Pancreas (tissue), 10 donors: ENCODE measurements around the gene RERG. TPM values are rescaled to one million over a fixed set of nuclear protein-coding genes. Genes with fewer than 3 reads are reported as not detected.

Source experiments
- ATAC-seq, 4 donors: fragments of 200-7000 bp; cut with Tn5 transposase; one replicate each; pipeline versions ENCODE4 v1.8.0 to v1.9.1; 2020; ENCODE audit warnings: mild to moderate bottlenecking in 4 of 4, moderate library complexity in 4 of 4
- DNase-seq, 6 donors: peaks; one replicate each; pipeline ENCODE4 v3.0.0-alpha.2; 2020
- FAIRE-seq: peaks from 2 replicates; lab custom pipeline; 2012; peaks lifted over from hg19 to GRCh38; lab: Jason Lieb, UNC
- H3K27ac ChIP-seq, 4 donors: fragments of 200-600 bp; sonication (generic); 1 replicate in 3 of 4; 2 replicates in 1 of 4; pipeline versions ENCODE4 v1.5.0 to v1.8.0; 2020
- H3K27me3 ChIP-seq, 4 donors: fragments of 200-600 bp; one replicate each; pipeline ENCODE4 v1.8.0; 2021
- H3K36me3 ChIP-seq, 3 donors: fragments of 200-600 bp; sonication (generic) in 1 of 3; one replicate each; pipeline versions ENCODE4 v1.5.0 to v1.8.0; 2020 to 2021
- H3K4me1 ChIP-seq, 3 donors: fragments of 200-600 bp; one replicate each; pipeline ENCODE4 v1.8.0; 2021
- H3K4me3 ChIP-seq, 4 donors: fragments of 200-600 bp; sonication (generic) in 2 of 4; one replicate each; pipeline versions ENCODE4 v1.5.0 to v1.8.0; 2020 to 2021
- H3K9me3 ChIP-seq, 4 donors: fragments of 200-600 bp; one replicate each; pipeline ENCODE4 v1.8.0; 2021
- CTCF ChIP-seq, 4 donors: fragments of 200-600 bp; sonication (generic) in 3 of 4; IDR thresholded peaks; one replicate each; pipeline versions ENCODE4 v1.5.0 to v1.8.0; 2021; ENCODE audit warnings: antibody characterized with exemption in 4 of 4
- WGBS, 2 donors: extraction: QIAGEN DNeasy Blood & Tissue Kit; methylation state at CpG; one replicate each; pipeline ENCODE4 v1.1.7; 2013; 5-methylcytosine and 5-hydroxymethylcytosine counted together
- intact Hi-C, 3 donors: fragments of 100-400 bp; cut with DNase I; formaldehyde crosslinking; loops; one replicate each; pipeline versions ENCODE4 v1.11.1 to v1.14.2; 2022
- polyA plus RNA-seq, 2 donors: library from polyadenylated mRNA; stranded (reverse); fragments of 200-250 nt; gene quantifications; one replicate each; pipeline ENCODE4 v1.2.3, GENCODE V29; 2013
- total RNA-seq, 6 donors: library from RNA; stranded (reverse); fragmentation: NEBNext Ultra II Directional in 4 of 6; extraction: Animal tissue kit (Norgen Biotek cat#: 25700) in 4 of 6; gene quantifications; one replicate each; pipeline versions ENCODE4 v1.2.1 to v1.2.4, GENCODE V29; 2021 to 2023
- donor health status: healthy with polysubstance abuse.
- donor health status: DM: no; HTN: no; CAD: no; lungs with moderate emphysema.
- donor health status: DM: no; HTN: no; CAD: no.
- donor health status: control.
- donor health status: control.
- donor health status: Bipolar disorder and iron deficiency.
- donor health status: DM: yes; HTN: yes; CAD: no.
- donor health status: DM: no; HTN: no; CAD: no.
- donor health status: DM: no; HTN: no; CAD: no.
- donor health status: DM: yes; HTN: yes; CAD: no.

RERG gene
- total and polyA plus RNA-seq, 8 donors, result 2.0 to 10.4 (median 5.5) TPM

- intact Hi-C loops, result no loop called here
- TF ChIP-seq CTCF (IDR thresholded peaks at IDR 0.05), result no peak
- FAIRE-seq, result peak; percentile 59
- no peaks in the 10 kb centered on the region for H3K36me3 ChIP-seq
- no peaks in the 10 kb centered on the region for H3K27me3 ChIP-seq
- no peaks in the 10 kb centered on the region for H3K4me1 ChIP-seq
- ATAC-seq, result no peak
- H3K9me3 ChIP-seq, result no peaks in the 10 kb centered on the region
- no peak overlapping the region for H3K27ac ChIP-seq
- no peak overlapping the region for H3K4me3 ChIP-seq
- WGBS, 2 donors, result 74 to 80% methylated on average over 8 of the region's 8 CpGs
- no peak for DNase-seq
Measured at GRCh38 chr12:15205341-15206010, 15.7 kb downstream of the RERG start.

GRCh38 chr12:15201456-15201855, 19.8 kb downstream of the RERG start:
- Histone ChIP-seq H3K4me1 (peaks cover 0 to 6% (median 0%) of the 10 kb centered on the region in 3 donors), H3K36me3 (no peaks in the 10 kb centered on the region), H3K4me3 (no peak overlapping the region), H3K9me3 (no peaks in the 10 kb centered on the region), H3K27ac (no peak overlapping the region), H3K27me3 (no peaks in the 10 kb centered on the region)
- DNase-seq (no peak), FAIRE-seq (peak; percentile 99), ATAC-seq (no peak)
- no peak for TF ChIP-seq CTCF (IDR thresholded peaks at IDR 0.05)
- intact Hi-C loops, result no loop called here

- WGBS, 2 donors, result 68 to 72% methylated on average over 1 of the region's 1 CpG
- no peaks in the 10 kb centered on the region for H3K9me3 ChIP-seq
- DNase-seq (no peak), FAIRE-seq (no peak), ATAC-seq (no peak)
- no peaks in the 10 kb centered on the region for H3K27me3 ChIP-seq
- peaks cover 0 to 6% (median 0%) of the 10 kb centered on the region in 3 donors for H3K4me1 ChIP-seq
- intact Hi-C loops, result no loop called here
- no peak overlapping the region for H3K27ac ChIP-seq
- TF ChIP-seq CTCF (IDR thresholded peaks at IDR 0.05), result no peak
- H3K36me3 ChIP-seq, result no peaks in the 10 kb centered on the region
- H3K4me3 ChIP-seq, result no peak overlapping the region
Measured at GRCh38 chr12:15201056-15201455, 20.2 kb downstream of the RERG start.

- no peak for FAIRE-seq
- WGBS, 2 donors, result 91 to 97% methylated on average over 2 of the region's 2 CpGs
- no peaks in the 10 kb centered on the region for H3K9me3 ChIP-seq
- no peaks in the 10 kb centered on the region for H3K27me3 ChIP-seq
- TF ChIP-seq CTCF (IDR thresholded peaks at IDR 0.05), result no peak
- no peak overlapping the region for H3K27ac ChIP-seq
- no peak for ATAC-seq
- H3K4me1 ChIP-seq, result peaks cover 0 to 6% (median 0%) of the 10 kb centered on the region in 3 donors
- no peak overlapping the region for H3K4me3 ChIP-seq
- no peaks in the 10 kb centered on the region for H3K36me3 ChIP-seq
- no peak for DNase-seq
- intact Hi-C loops, result no loop called here
Measured at GRCh38 chr12:15200641-15201040, 20.6 kb downstream of the RERG start.

- WGBS, 2 donors, result 41 to 57% methylated on average over 2 of the region's 2 CpGs
- ATAC-seq (no peak), FAIRE-seq (no peak), DNase-seq (no peak)
- H3K27me3 ChIP-seq, result no peaks in the 10 kb centered on the region
- intact Hi-C loops, result no loop called here
- TF ChIP-seq CTCF (IDR thresholded peaks at IDR 0.05), result no peak
- H3K27ac ChIP-seq, result no peak overlapping the region
- H3K4me3 ChIP-seq, result no peak overlapping the region
- H3K4me1 ChIP-seq, result peaks cover 0 to 6% (median 0%) of the 10 kb centered on the region in 3 donors
- no peaks in the 10 kb centered on the region for H3K9me3 ChIP-seq
- H3K36me3 ChIP-seq, result no peaks in the 10 kb centered on the region
Measured at GRCh38 chr12:15199930-15200329, 21.3 kb downstream of the RERG start.
